Sigmoid colon (tissue), 7 donors: Measurements from ENCODE around the gene SYDE2. TPM values are rescaled to one million over a fixed set of nuclear protein-coding genes. Genes with fewer than 3 reads are reported as not detected.

Experiments
- DNase-seq: peaks from one replicate; pipeline ENCODE4 v3.0.0-alpha.2; 2019
- H3K27ac ChIP-seq, 4 donors: fragments of 200-600 bp; sonication (generic); one replicate each; pipeline ENCODE4 v1.5.1; 2016 to 2019; ENCODE audit warnings: mild to moderate bottlenecking in 1 of 4
- H3K27me3 ChIP-seq, 3 donors: fragments of 200-600 bp; sonication (generic); one replicate each; pipeline ENCODE4 v1.5.1; 2019; ENCODE audit warnings: mild to moderate bottlenecking in 1 of 3
- H3K36me3 ChIP-seq, 4 donors: fragments of 200-600 bp; sonication (generic); one replicate each; pipeline ENCODE4 v1.5.1; 2016 to 2019
- H3K4me1 ChIP-seq, 4 donors: fragments of 200-600 bp; sonication (generic); one replicate each; pipeline ENCODE4 v1.5.1; 2017 to 2019
- H3K4me3 ChIP-seq, 4 donors: fragments of 200-600 bp; sonication (generic); one replicate each; pipeline ENCODE4 v1.5.1; 2017 to 2019; ENCODE audit warnings: mild to moderate bottlenecking in 2 of 4, moderate library complexity in 1 of 4
- H3K9me3 ChIP-seq, 4 donors: fragments of 200-600 bp in 3 of 4; sonication (generic) in 3 of 4; one replicate each; pipeline versions ENCODE4 v1.5.1 to v1.6.1; 2013 to 2019
- EP300 ChIP-seq, 4 donors: sonication (generic); formaldehyde crosslinking; IDR thresholded peaks; one replicate each; pipeline ENCODE4 v1.6.1; 2017; ENCODE audit warnings: antibody characterized with exemption in 4 of 4
- POLR2A ChIP-seq, 2 donors: fragments of 450-650 bp; IDR thresholded peaks; one replicate each; pipeline ENCODE4 v1.6.1; 2016; ENCODE audit warnings: antibody characterized with exemption in 2 of 2, mild to moderate bottlenecking in 2 of 2, moderate library complexity in 2 of 2
- POLR2AphosphoS5 ChIP-seq, 4 donors: sonication (generic); formaldehyde crosslinking; IDR thresholded peaks; one replicate each; pipeline ENCODE4 v1.6.1; 2017; ENCODE audit warnings: antibody characterized with exemption in 4 of 4
- WGBS, 2 donors: extraction: QIAGEN DNeasy Blood & Tissue Kit; methylation state at CpG; one replicate each; pipeline ENCODE4 v1.1.7; 2013; 5-methylcytosine and 5-hydroxymethylcytosine counted together
- intact Hi-C: fragments of 100-400 bp; cut with DNase I; formaldehyde crosslinking; loops from one replicate; pipeline ENCODE4 v1.15.1; 2023
- polyA plus RNA-seq, 3 donors: library from polyadenylated mRNA; stranded (reverse); fragments of 200-250 nt; gene quantifications; one replicate each; pipeline ENCODE4 v1.2.3, GENCODE V29; 2013
- total RNA-seq, 4 donors: library from RNA; depleted of rRNA; stranded (reverse); fragments of >200 nt; gene quantifications; one replicate each; pipeline ENCODE4 v1.1.0, GENCODE V29; 2016
- TF ChIP-seq, protein P1 (sequence below), 4 experiments: fragments of 450-650 bp in 3 of 4; fragments of 200-600 bp in 1 of 4; IDR thresholded peaks; one replicate each; pipeline ENCODE4 v1.5.1; 2016 to 2019; ENCODE audit warnings: antibody characterized with exemption in 4 of 4, mild to moderate bottlenecking in 3 of 4, moderate library complexity in 2 of 4
- donor health status: healthy with polysubstance abuse.
- donor health status: Bipolar disorder and iron deficiency.
- donor health status: healthy.

Gene SYDE2
- total and polyA plus RNA-seq, 7 donors: 0.46 to 87.3 (median 39.3) TPM

- H3K4me3 ChIP-seq: no peak overlapping the region
- WGBS, 2 donors: 45 to 71% methylated on average over 5 of the region's 5 CpGs
- peaks cover 3 to 75% (median 56%) of the 10 kb centered on the region in 4 donors for H3K4me1 ChIP-seq
- DNase-seq: no peak
- H3K27ac ChIP-seq: peak overlapping the region; percentile 73 to 85 (median 80)
- TF ChIP-seq EP300 (IDR thresholded peaks at IDR 0.05) (no peak), POLR2AphosphoS5 (IDR thresholded peaks at IDR 0.05) (no peak), POLR2A (IDR thresholded peaks at IDR 0.05) (no peak)
- TF ChIP-seq, protein P1, sequence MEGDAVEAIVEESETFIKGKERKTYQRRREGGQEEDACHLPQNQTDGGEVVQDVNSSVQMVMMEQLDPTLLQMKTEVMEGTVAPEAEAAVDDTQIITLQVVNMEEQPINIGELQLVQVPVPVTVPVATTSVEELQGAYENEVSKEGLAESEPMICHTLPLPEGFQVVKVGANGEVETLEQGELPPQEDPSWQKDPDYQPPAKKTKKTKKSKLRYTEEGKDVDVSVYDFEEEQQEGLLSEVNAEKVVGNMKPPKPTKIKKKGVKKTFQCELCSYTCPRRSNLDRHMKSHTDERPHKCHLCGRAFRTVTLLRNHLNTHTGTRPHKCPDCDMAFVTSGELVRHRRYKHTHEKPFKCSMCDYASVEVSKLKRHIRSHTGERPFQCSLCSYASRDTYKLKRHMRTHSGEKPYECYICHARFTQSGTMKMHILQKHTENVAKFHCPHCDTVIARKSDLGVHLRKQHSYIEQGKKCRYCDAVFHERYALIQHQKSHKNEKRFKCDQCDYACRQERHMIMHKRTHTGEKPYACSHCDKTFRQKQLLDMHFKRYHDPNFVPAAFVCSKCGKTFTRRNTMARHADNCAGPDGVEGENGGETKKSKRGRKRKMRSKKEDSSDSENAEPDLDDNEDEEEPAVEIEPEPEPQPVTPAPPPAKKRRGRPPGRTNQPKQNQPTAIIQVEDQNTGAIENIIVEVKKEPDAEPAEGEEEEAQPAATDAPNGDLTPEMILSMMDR (IDR thresholded peaks at IDR 0.05): no peak
- intact Hi-C loops: no loop called here
- no peaks in the 10 kb centered on the region for H3K27me3 ChIP-seq
- no peaks in the 10 kb centered on the region for H3K9me3 ChIP-seq
- H3K36me3 ChIP-seq: no peaks in the 10 kb centered on the region
These were observed 25.0 kb upstream of the SYDE2 start for GRCh38 chr1:85225624-85226380.

- intact Hi-C loops: no loop called here
- no peaks in the 10 kb centered on the region for H3K9me3 ChIP-seq
- no peak overlapping the region for H3K4me3 ChIP-seq
- no peaks in the 10 kb centered on the region for H3K27me3 ChIP-seq
- H3K36me3 ChIP-seq: no peaks in the 10 kb centered on the region
- H3K27ac ChIP-seq: peak overlapping the region; percentile 73 to 85 (median 80)
- 13 to 58% methylated on average over 3 of the region's 3 CpGs for WGBS, 2 donors
- TF ChIP-seq EP300 (IDR thresholded peaks at IDR 0.05) (no peak), POLR2AphosphoS5 (IDR thresholded peaks at IDR 0.05) (no peak), POLR2A (IDR thresholded peaks at IDR 0.05) (no peak)
- TF ChIP-seq, protein P1 (IDR thresholded peaks at IDR 0.05): no peak
- no peak for DNase-seq
- peaks cover 3 to 83% (median 64%) of the 10 kb centered on the region in 4 donors for H3K4me1 ChIP-seq
These were observed 24.2 kb upstream of the SYDE2 start for GRCh38 chr1:85224734-85225623.

- no peaks in the 10 kb centered on the region for H3K9me3 ChIP-seq
- H3K36me3 ChIP-seq: no peaks in the 10 kb centered on the region
- H3K27me3 ChIP-seq: no peaks in the 10 kb centered on the region
- peak overlapping the region; percentile 73 to 85 (median 80) for H3K27ac ChIP-seq
- no peak for DNase-seq
- intact Hi-C loops: no loop called here
- H3K4me3 ChIP-seq: no peak overlapping the region
- no peak for TF ChIP-seq POLR2AphosphoS5 (IDR thresholded peaks at IDR 0.05)
- peaks cover 3 to 86% (median 67%) of the 10 kb centered on the region in 4 donors for H3K4me1 ChIP-seq
These were observed 23.5 kb upstream of the SYDE2 start for GRCh38 chr1:85224295-85224694.

DNA sequence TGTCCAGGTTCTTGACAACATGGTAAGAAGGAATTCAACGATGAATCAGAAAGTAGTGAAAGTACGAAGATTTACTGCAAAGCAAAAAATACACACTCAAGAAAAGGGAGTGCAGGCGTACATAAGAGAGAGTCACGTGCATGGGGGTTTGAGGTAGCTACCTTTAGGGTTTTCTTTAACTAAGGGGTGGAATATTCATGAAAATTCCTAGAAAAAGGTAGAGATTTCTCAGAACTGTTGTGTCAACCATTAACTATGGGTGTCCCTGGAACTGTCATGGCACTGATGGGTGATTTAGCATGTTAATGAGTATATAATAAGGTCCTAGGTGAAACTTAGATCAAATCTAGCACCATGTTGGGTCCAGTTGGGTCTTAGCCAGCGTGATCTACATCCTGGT is 22.5 kb upstream of the SYDE2 start:
- Histone ChIP-seq H3K4me1 (peaks cover 3 to 82% (median 68%) of the 10 kb centered on the region in 4 donors), H3K27me3 (no peaks in the 10 kb centered on the region), H3K4me3 (no peak overlapping the region), H3K9me3 (no peaks in the 10 kb centered on the region), H3K36me3 (no peaks in the 10 kb centered on the region), H3K27ac (peak overlapping the region; percentile 73 to 85 (median 80))
- intact Hi-C loops: no loop called here
- WGBS, 2 donors: 75 to 82% methylated on average over 5 of the region's 5 CpGs
- no peak for DNase-seq
- TF ChIP-seq, protein P1 (IDR thresholded peaks at IDR 0.05): no peak
- no peak for TF ChIP-seq POLR2A (IDR thresholded peaks at IDR 0.05)
- no peak for TF ChIP-seq POLR2AphosphoS5 (IDR thresholded peaks at IDR 0.05)
- TF ChIP-seq EP300 (IDR thresholded peaks at IDR 0.05): no peak

DNA sequence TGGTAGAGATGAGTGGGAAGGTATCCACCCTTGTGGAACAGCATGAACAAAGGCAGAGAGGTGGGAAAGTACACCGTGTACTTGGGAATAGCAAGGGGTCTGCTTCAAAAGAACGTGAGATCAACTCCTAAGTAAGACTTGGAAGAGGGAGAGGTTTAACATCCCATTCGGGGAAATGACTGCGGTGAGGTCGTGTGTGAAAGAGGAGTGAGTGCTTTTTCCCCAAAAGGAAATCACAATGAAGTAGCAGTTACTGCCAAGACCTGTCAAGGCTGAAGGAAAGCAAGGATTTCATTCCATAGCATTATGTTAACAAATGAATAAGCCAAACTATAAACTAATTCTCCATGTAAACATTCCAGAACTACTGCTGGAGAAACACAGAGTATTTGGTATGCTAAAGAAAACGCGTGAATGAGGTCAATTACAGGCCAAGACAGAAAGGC is 20.0 kb upstream of the SYDE2 start:
- peaks cover 0 to 71% (median 65%) of the 10 kb centered on the region in 4 donors for H3K4me1 ChIP-seq
- peak overlapping the region; percentile 73 to 85 (median 78) for H3K27ac ChIP-seq
- H3K9me3 ChIP-seq: no peaks in the 10 kb centered on the region
- intact Hi-C loops: no loop called here
- TF ChIP-seq EP300 (IDR thresholded peaks at IDR 0.05) (peak in 1 of 4 donors; percentile 86), POLR2AphosphoS5 (IDR thresholded peaks at IDR 0.05) (peak in 3 of 4 donors; percentile 18 to 73 (median 49)), POLR2A (IDR thresholded peaks at IDR 0.05) (no peak)
- TF ChIP-seq, protein P1 (IDR thresholded peaks at IDR 0.05): no peak
- no peak overlapping the region for H3K4me3 ChIP-seq
- no peak for DNase-seq
- 63 to 67% methylated on average over 7 of the region's 7 CpGs for whole genome bisulfite sequencing, 2 donors
- H3K27me3 ChIP-seq: no peaks in the 10 kb centered on the region
- H3K36me3 ChIP-seq: no peaks in the 10 kb centered on the region
